GM18951 (cell line): Measurements from ENCODE around the gene ZNF425.

Experiments used
- POLR2A ChIP-seq: IDR thresholded peaks from 4 replicates; pipeline ENCODE4 v1.6.1; 2011; ENCODE audit warnings: mild to moderate bottlenecking; ENCODE audit not compliant: insufficient read length, insufficient read depth; ENCODE audit errors: extremely low read depth
- in situ Hi-C: fragments of 300-500 bp; cut with MboI; formaldehyde crosslinking; loops from one replicate; pipeline ENCODE4 v1.12.0; 2022; ENCODE audit warnings: low sequenced_read_pairs, mixed read lengths, inconsistent platforms; ENCODE audit not compliant: unreplicated experiment

Gene ZNF425

GRCh38 chr7:149125863-149126661 is at the start of gene ZNF425:
Gene ZNF425 (minus strand): TSS chr7:149126324. CDS start chr7:149126213, 111 bp downstream.
- TF ChIP-seq POLR2A, result peak; percentile 98
- in situ Hi-C loops, result no loop called here

GRCh38 chr7:149175150-149175549 is 49.0 kb upstream of the ZNF425 start:
- in situ Hi-C loops, result no loop called here
- no peak for TF ChIP-seq POLR2A

- no peak for TF ChIP-seq POLR2A
- in situ Hi-C loops, result no loop called here
Observed at GRCh38 chr7:149172534-149172920, 46.4 kb upstream of the ZNF425 start.

- TF ChIP-seq POLR2A, result no peak
Observed at GRCh38 chr7:149171892-149172533, 45.9 kb upstream of the ZNF425 start.

GRCh38 chr7:149166630-149167352 is 40.7 kb upstream of the ZNF425 start:
- in situ Hi-C loops, result no loop called here
- no peak for TF ChIP-seq POLR2A

More at GRCh38 chr7:149171892-149172533, 45.9 kb upstream of the ZNF425 start:
- in situ Hi-C loops, result no loop called here

- in situ Hi-C loops, result no loop called here
- TF ChIP-seq POLR2A, result no peak
Observed at GRCh38 chr7:149166142-149166541, 40.0 kb upstream of the ZNF425 start.

- in situ Hi-C loops, result no loop called here
- no peak for TF ChIP-seq POLR2A
Observed at GRCh38 chr7:149161241-149161848, 35.2 kb upstream of the ZNF425 start.

GRCh38 chr7:149156898-149157297 is 30.8 kb upstream of the ZNF425 start:
- in situ Hi-C loops, result no loop called here
- TF ChIP-seq POLR2A, result no peak

- in situ Hi-C loops, result no loop called here
- no peak for TF ChIP-seq POLR2A
Observed at GRCh38 chr7:149154056-149154455, 27.9 kb upstream of the ZNF425 start.

- TF ChIP-seq POLR2A, result no peak
- in situ Hi-C loops, result no loop called here
Observed at GRCh38 chr7:149153346-149153745, 27.2 kb upstream of the ZNF425 start.

GRCh38 chr7:149150981-149151380 is 24.9 kb upstream of the ZNF425 start:
- in situ Hi-C loops, result no loop called here
- no peak for TF ChIP-seq POLR2A

- no peak for TF ChIP-seq POLR2A
- in situ Hi-C loops, result no loop called here
Observed at GRCh38 chr7:149147752-149148653, 21.9 kb upstream of the ZNF425 start.

GRCh38 chr7:149147072-149147751 is 21.1 kb upstream of the ZNF425 start, which contains the start of gene ZNF398:
Gene ZNF398 (plus strand): TSS chr7:149147453. CDS start chr7:149147743, 290 bp downstream.
- TF ChIP-seq POLR2A, result peak; percentile 74
- in situ Hi-C loops, result no loop called here
